GM06990 (cell line): ENCODE data around the gene MSI2.

Experiments used
- DNase-seq: peaks from one replicate; pipeline ENCODE4 v3.0.0-alpha.2; 2011; ENCODE audit not compliant: insufficient read length; ENCODE audit errors: extremely low read depth
- H3K27me3 ChIP-seq: replicated peaks from 2 replicates; pipeline ENCODE4 v1.6.0; 2011; ENCODE audit warnings: low read length; ENCODE audit not compliant: control insufficient read depth, insufficient read depth
- H3K36me3 ChIP-seq: 2 replicates; pipeline ENCODE4 v1.5.1; 2011; ENCODE audit warnings: low read length; ENCODE audit not compliant: control insufficient read depth, insufficient read depth
- H3K4me3 ChIP-seq: replicated peaks from 2 replicates; pipeline ENCODE4 v1.5.1; 2011; ENCODE audit warnings: low read depth, mild to moderate bottlenecking, control low read depth, low read length
- CTCF ChIP-seq: IDR thresholded peaks from 2 replicates; pipeline ENCODE4 v1.5.1; 2011; ENCODE audit warnings: low read length, control low read depth, mild to moderate bottlenecking, inconsistent platforms; ENCODE audit not compliant: insufficient read depth, poor library complexity, severe bottlenecking

The MSI2 gene

GRCh38 chr17:57425431-57425830 lies 169.1 kb downstream of the MSI2 start:
- TF ChIP-seq CTCF = no peak
- Histone ChIP-seq H3K36me3 (no peaks in the 10 kb centered on the region; the same call in 1 of the 2 replicates), H3K27me3 (no peaks in the 10 kb centered on the region), H3K4me3 (no peak overlapping the region)
- DNase-seq = no peak

GRCh38 chr17:57425903-57426880 lies 169.9 kb downstream of the MSI2 start:
- no peak for TF ChIP-seq CTCF
- no peaks in the 10 kb centered on the region; the same call in 1 of the 2 replicates for H3K36me3 ChIP-seq
- H3K27me3 ChIP-seq = no peaks in the 10 kb centered on the region
- no peak for DNase-seq
- H3K4me3 ChIP-seq = no peak overlapping the region

DNA sequence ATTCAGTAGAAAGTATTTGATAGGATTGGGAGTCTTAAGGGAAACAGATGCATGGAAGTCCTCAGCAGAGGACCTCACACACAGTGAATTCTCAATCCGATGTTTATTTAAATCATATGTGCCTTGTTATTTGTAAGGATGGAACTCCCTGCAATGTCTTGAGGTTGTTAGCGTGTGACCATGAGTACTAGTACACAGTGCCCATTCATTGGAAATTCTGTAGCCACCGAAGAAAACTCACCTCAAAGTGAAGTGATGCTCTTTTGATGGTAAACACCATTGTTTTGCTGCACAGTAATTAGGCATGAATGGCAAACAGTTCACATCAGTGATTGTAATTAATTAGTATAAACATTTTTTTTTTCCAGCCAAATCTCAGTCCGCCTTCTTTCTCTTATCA lies 173.6 kb downstream of the MSI2 start:
- TF ChIP-seq CTCF = no peak
- DNase-seq = no peak
- H3K4me3 ChIP-seq = no peak overlapping the region
- no peaks in the 10 kb centered on the region for H3K27me3 ChIP-seq
- H3K36me3 ChIP-seq = no peaks in the 10 kb centered on the region; the same call in none of the 2 replicates

GRCh38 chr17:57431415-57431814 lies 175.1 kb downstream of the MSI2 start:
- H3K36me3 ChIP-seq = no peaks in the 10 kb centered on the region; the same call in none of the 2 replicates
- no peak overlapping the region for H3K4me3 ChIP-seq
- H3K27me3 ChIP-seq = no peaks in the 10 kb centered on the region
- TF ChIP-seq CTCF = no peak
- no peak for DNase-seq

- Histone ChIP-seq H3K4me3 (no peak overlapping the region), H3K27me3 (no peaks in the 10 kb centered on the region), H3K36me3 (no peaks in the 10 kb centered on the region; the same call in none of the 2 replicates)
- no peak for TF ChIP-seq CTCF
- DNase-seq = no peak
These were observed 176.4 kb downstream of the MSI2 start for GRCh38 chr17:57432507-57433277.
